ENCODE results near the gene ATP5F1A. TPM values are rescaled to one million over a fixed set of nuclear protein-coding genes. Genes with fewer than 3 reads are reported as not detected.

ATP5F1A gene
- total RNA-seq, 1 experiment from 2014 or later: 625 TPM

DNA sequence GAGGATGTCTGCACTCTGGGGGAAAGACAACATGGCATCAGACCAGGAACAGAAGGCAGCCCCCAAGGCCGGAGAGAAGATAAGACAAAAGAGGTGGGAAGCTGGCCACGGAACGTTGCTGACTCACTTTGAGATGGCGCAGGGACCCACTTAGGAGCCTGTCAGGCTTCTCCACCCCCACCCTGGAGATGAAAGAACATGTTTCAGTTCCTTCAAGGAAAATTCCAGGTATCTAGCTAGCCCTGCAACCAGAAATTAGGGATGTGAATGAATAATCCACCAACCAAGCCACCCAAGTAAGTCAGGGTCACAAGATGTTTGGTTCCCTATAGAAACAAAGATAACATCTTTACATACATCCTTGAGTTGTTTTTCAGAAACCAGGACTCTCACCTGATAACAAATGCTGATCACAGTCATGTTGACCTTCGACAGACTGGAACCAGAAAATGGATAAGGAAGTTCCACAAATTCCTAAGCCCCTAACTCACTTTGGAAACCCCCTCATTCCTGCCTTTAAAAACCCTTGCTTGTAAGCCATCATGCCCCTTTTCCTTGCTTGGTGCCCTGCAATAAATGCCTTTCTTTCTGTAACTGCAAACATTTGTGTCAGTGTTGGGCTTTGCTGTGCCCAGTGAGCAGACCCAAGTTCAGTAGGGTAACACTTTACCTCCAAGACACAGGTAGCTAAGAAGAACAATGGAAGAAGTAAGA lies 57.9 kb downstream of the ATP5F1A start:
- Histone ChIP-seq H3K9ac (ENCODE audit: extremely low read depth, insufficient read length, low read length) (no peak overlapping the region), H2BK20ac (ENCODE audit: low read depth, low read length, poor library complexity, severe bottlenecking) (no peak overlapping the region), H3K23me2 (ENCODE audit: insufficient read length, low read depth, low read length, poor library complexity, severe bottlenecking) (no peaks in the 10 kb centered on the region), H3K79me1 (ENCODE audit: insufficient read depth, low read depth, low read length, poor library complexity, severe bottlenecking) (no peaks in the 10 kb centered on the region), H3K4ac (ENCODE audit: low read depth, low read length) (no peak overlapping the region), H2AK5ac (ENCODE audit: insufficient read length, low read length) (no peak overlapping the region), H3K4me1 (ENCODE audit: insufficient read depth, low read length) (no peaks in the 10 kb centered on the region), H2BK5ac (ENCODE audit: insufficient read length, low read length) (no peak overlapping the region), H3K56ac (ENCODE audit: insufficient read length, low read depth, low read length) (no peak overlapping the region), H2BK120ac (ENCODE audit: low read depth, low read length, poor library complexity, severe bottlenecking) (no peak overlapping the region), H3K27me3 (ENCODE audit: insufficient read depth, low read length) (no peaks in the 10 kb centered on the region), H4K8ac (replicated peaks; ENCODE audit: insufficient read length, low read depth, low read length) (no peak overlapping the region), H3K18ac (ENCODE audit: insufficient read length, low read depth, low read length) (no peak overlapping the region), H3K14ac (ENCODE audit: insufficient read depth, low read length) (no peak overlapping the region), H4K20me1 (ENCODE audit: control insufficient read depth, insufficient read depth, insufficient read length) (no peaks in the 10 kb centered on the region), H2BK15ac (ENCODE audit: low read depth, low read length) (no peak overlapping the region), H3K79me2 (ENCODE audit: insufficient read depth, low read length) (no peaks in the 10 kb centered on the region), H3K4me2 (ENCODE audit: insufficient read depth, insufficient read length, low read length) (no peak overlapping the region), H3K9me3 (ENCODE audit: control insufficient read depth, low read depth, low read length) (no peaks in the 10 kb centered on the region), H3K27ac (ENCODE audit: insufficient read length, low read depth, low read length) (no peak overlapping the region), H4K5ac (ENCODE audit: insufficient read length, low read depth, low read length) (no peak overlapping the region), H4K91ac (ENCODE audit: insufficient read length, low read depth, low read length) (no peak overlapping the region), H3T11ph (ENCODE audit: low read length) (no peak overlapping the region), H3K23ac (ENCODE audit: insufficient read length, low read depth, low read length) (no peak overlapping the region), H2AFZ (ENCODE audit: low read length) (no peak overlapping the region), H2BK12ac (ENCODE audit: insufficient read length, low read depth, low read length) (no peak overlapping the region)
- Mint-ChIP-seq H3K4me1 (peaks cover 9 to 12% of the 10 kb centered on the region in 2 experiments), H3K4me3 (no peak overlapping the region), H3K27me3 (ENCODE audit: low read depth) (peaks cover 3% of the 10 kb centered on the region; the same call in 1 of the 2 replicates), H3K9me3 (no peaks in the 10 kb centered on the region; a peak in 1 of 5 replicates), H3K36me3 (ENCODE audit: insufficient read depth in 1 of 3, low read depth in 3 of 3) (no peaks in the 10 kb centered on the region), H3K27ac (no peak overlapping the region)
- no peak for DNase-seq
- TF ChIP-seq, protein P1, sequence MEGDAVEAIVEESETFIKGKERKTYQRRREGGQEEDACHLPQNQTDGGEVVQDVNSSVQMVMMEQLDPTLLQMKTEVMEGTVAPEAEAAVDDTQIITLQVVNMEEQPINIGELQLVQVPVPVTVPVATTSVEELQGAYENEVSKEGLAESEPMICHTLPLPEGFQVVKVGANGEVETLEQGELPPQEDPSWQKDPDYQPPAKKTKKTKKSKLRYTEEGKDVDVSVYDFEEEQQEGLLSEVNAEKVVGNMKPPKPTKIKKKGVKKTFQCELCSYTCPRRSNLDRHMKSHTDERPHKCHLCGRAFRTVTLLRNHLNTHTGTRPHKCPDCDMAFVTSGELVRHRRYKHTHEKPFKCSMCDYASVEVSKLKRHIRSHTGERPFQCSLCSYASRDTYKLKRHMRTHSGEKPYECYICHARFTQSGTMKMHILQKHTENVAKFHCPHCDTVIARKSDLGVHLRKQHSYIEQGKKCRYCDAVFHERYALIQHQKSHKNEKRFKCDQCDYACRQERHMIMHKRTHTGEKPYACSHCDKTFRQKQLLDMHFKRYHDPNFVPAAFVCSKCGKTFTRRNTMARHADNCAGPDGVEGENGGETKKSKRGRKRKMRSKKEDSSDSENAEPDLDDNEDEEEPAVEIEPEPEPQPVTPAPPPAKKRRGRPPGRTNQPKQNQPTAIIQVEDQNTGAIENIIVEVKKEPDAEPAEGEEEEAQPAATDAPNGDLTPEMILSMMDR (conservative IDR thresholded peaks at IDR 0.05): no peak
- no CpG with 5 or more reads among the region's 5 CpGs for WGBS (ENCODE audit: extremely low coverage, insufficient read length, low lambda C conversion rate)
